Stimulated activated CD4-positive, alpha-beta T cell treated with anti-CD3 and anti-CD28 coated beads, Interleukin-4, amount 100 ng/mL, for 1 hour (primary cell): Measurements from ENCODE around the gene BCAS3.

Experiments
- DNase-seq: peaks from one replicate; pipeline ENCODE4 v3.0.0-alpha.2; 2020

BCAS3 gene

GRCh38 chr17:61076621-61077031 lies 399.0 kb downstream of the BCAS3 start:
- no peak for DNase-seq

GRCh38 chr17:61081959-61082358 lies 404.3 kb downstream of the BCAS3 start:
- DNase-seq: no peak

- no peak for DNase-seq
Observed at GRCh38 chr17:61084260-61084659, 406.6 kb downstream of the BCAS3 start.

GRCh38 chr17:61087024-61087423 lies 409.4 kb downstream of the BCAS3 start:
- no peak for DNase-seq

- DNase-seq: no peak
Observed at GRCh38 chr17:61088556-61088955, 410.9 kb downstream of the BCAS3 start.

- DNase-seq: no peak
Observed at GRCh38 chr17:61091096-61091495, 413.4 kb downstream of the BCAS3 start.

- no peak for DNase-seq
Observed at GRCh38 chr17:61097781-61098180, 420.1 kb downstream of the BCAS3 start.

- DNase-seq: no peak
Observed at GRCh38 chr17:61106354-61106753, 428.7 kb downstream of the BCAS3 start.

GRCh38 chr17:61116577-61116976 lies 438.9 kb downstream of the BCAS3 start:
- DNase-seq: no peak

- DNase-seq: no peak
Observed at GRCh38 chr17:61117983-61118382, 440.3 kb downstream of the BCAS3 start.

GRCh38 chr17:61118871-61119270 lies 441.2 kb downstream of the BCAS3 start:
- DNase-seq: no peak

GRCh38 chr17:61122326-61122913 lies 444.8 kb downstream of the BCAS3 start:
- DNase-seq: no peak

- DNase-seq: no peak
Observed at GRCh38 chr17:61124562-61124961, 446.9 kb downstream of the BCAS3 start.

- no peak for DNase-seq
Observed at GRCh38 chr17:61126473-61127249, 449.0 kb downstream of the BCAS3 start.

GRCh38 chr17:61127960-61128359 lies 450.3 kb downstream of the BCAS3 start:
- no peak for DNase-seq

GRCh38 chr17:61128661-61129115 lies 451.0 kb downstream of the BCAS3 start:
- no peak for DNase-seq

GRCh38 chr17:61129267-61130254 lies 451.9 kb downstream of the BCAS3 start:
- DNase-seq: no peak

GRCh38 chr17:61130330-61130729 lies 452.7 kb downstream of the BCAS3 start:
- no peak for DNase-seq

- no peak for DNase-seq
Observed at GRCh38 chr17:61131585-61131984, 453.9 kb downstream of the BCAS3 start.

GRCh38 chr17:61132524-61132923 lies 454.9 kb downstream of the BCAS3 start:
- no peak for DNase-seq

- no peak for DNase-seq
Observed at GRCh38 chr17:61133853-61134252, 456.2 kb downstream of the BCAS3 start.

GRCh38 chr17:61134551-61135235 lies 457.0 kb downstream of the BCAS3 start:
- no peak for DNase-seq

- DNase-seq: no peak
Observed at GRCh38 chr17:61135782-61136181, 458.1 kb downstream of the BCAS3 start.
